ENCODE measurements around the gene KCNN3.
A peak's percentile ranks its signal among the peaks of the same experiment; 100 is the strongest.

Gene KCNN3

DNA sequence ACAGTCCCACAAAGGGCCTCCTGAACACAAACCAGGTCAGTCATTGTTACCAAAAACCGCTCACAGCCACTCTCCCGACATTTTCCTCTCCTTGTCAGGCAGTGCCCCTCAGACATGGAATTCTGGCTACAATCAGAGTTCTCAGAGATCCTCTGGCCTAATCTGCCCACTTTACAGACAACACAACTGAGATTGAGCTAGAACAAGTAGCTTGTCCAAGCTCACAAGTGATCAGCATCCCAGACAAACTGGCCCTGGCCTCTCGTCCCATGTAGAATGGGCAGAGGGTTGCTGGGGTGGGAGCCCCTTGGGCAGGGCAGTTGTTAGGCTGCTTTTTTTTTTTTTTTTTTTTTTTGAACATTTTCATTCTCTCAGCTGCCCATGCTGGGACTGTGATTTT, 57.2 kb downstream of the KCNN3 start:
- no peak for DNase-seq

GRCh38 chr1:154810571-154810970, 59.5 kb downstream of the KCNN3 start:
- DNase-seq = peak; percentile 24

DNA sequence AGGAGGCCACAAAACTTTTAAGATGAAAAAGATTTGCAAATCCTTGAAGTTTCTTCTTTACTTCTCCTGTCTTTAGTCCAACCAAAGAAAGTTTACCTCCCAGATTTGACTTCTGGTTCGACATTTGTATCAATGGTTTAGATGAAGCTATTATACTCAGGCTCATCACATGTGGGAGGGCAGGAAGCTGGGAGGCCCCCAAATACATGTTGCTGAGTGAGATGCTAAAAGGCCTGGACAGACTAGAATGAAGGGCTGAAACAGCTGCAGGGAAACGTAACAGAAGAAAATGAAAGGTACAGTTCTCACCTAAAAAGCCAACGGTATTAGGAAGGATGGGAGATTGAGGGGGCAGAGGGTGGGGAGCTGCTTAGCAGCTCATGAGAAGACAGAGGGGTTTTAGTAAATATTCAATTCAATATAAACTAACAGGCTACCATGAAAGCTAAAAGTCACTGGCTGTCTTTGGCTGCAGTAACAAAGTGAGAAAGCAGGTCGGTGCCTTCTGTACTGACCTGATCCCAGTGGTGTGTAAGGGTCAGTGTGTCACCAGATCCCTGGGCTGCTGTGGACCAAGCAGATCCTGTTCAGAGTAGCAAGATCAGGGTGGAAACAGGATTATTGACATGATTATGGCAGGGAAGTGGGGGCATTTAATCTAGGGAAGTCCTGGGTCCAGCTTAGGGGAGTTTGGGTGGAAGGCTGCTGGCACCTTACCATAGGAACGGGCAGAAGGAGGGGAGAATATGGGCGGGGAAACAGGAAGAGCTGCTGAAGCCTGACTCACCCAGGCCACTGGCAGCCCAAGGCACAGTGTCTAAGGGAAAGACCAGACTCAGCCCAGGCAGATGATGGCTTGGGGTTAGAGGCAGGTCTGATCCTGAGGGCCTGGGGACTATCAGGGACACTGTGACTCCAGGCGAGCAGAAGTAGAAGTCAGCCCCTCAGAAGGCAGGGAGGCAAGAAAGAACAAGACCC, 60.4 kb downstream of the KCNN3 start:
- peak; percentile 22 for DNase-seq

GRCh38 chr1:154808909-154809262, 61.2 kb downstream of the KCNN3 start:
- no peak for DNase-seq

DNA sequence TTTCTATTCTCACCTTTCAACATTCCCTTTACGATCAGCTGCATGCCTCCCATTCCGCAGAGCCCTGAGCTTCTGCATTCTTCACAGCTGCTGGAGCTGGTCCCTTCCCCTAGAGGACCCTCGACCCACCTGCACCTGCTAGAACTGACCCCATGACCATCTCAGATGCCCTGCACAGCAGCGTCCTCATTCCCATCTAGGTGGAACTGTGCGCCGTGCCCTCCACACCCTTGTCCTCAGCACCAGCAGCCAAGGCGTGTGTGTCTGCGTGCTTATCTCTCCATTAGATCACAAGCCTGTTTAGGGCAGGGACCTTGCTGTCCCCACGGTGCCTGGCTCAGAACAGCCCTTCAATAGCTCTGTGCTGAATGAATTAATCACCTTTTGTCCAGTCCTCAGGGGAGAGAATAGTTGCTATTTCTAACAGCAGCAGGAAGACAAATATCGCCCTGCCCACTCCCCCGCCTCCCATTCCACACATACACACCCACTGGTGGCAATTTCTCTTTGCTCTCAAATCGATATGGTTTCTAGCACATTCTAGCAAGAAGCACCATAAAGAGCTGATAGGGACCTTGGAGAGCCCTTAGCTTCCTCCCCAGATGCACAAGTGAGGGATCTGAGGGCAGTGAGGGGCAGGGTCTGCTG, 61.7 kb downstream of the KCNN3 start:
- DNase-seq = no peak

GRCh38 chr1:154807048-154807591, 63.0 kb downstream of the KCNN3 start:
- no peak for DNase-seq

GRCh38 chr1:154806333-154806732, 63.7 kb downstream of the KCNN3 start:
- no peak for DNase-seq

GRCh38 chr1:154802982-154803920, 66.8 kb downstream of the KCNN3 start:
- no peak for DNase-seq

DNA sequence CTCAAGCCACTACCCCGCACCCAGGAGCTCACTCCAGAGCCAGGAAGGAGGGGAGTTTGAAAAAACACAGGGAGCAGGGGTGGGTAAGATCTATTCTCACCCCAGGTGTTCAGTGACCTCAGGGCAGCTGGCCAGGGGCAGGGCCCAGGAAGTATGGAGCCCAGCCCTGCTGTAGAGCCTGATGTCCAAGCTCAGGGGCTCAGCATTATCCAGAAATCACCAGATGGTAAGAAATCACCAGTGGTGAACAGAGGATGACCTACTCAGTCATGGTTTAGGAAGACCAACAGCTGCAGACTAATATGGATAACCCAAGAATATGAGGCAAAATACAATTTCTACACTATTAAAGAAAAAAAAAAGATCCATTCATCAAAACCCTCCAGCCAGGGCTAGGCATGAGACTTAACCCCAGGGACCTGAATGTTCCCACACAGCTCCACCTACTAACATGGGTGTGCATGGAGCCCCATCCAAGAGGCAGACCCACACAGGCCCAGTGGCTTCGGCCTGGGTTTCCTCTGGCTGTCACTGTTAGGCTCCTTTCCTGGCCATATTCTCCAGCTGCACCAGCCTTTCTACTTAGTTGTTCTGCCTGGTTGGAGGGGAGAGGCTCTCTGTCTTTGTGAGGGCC, 67.6 kb downstream of the KCNN3 start:
- DNase-seq = no peak

DNA sequence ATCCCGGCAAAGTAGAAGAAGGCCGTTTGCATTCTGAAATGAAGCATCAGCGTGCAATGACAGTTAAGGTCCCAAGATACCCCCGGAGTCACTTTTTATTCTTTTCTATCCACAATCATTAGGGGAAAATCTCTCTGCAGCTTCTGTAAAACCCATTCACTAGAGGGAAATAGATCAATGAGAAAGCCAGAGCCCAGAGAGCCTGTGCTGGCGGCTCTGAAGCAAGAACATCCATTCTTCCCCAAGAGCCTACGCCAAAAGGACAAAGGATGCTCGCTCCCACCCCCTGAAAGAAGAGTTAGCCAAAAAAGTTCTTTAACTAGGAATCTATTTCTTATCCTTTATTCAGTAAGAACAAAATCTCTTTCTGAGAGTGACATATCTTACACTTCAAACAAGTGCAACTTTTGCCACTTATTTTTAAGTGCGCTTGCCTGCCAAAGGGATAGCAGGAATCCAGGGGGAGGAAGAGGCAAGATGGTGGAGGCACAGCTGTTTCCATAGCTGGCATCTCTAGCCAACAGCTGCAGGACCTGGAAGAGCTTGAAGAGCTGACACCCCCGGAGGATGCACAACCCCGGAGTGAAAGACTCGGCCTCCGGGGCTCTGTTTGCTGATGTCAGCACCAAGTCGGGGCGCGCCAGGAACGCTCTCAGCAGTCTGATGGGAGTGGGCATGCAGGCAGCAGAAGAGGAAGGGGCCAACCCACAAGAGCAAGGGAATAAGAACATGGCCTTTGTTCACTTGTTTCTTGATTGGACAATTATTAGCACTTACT, 68.7 kb downstream of the KCNN3 start:
- DNase-seq = no peak

- no peak for DNase-seq
Observed at GRCh38 chr1:154799188-154799587, 70.9 kb downstream of the KCNN3 start.

DNA sequence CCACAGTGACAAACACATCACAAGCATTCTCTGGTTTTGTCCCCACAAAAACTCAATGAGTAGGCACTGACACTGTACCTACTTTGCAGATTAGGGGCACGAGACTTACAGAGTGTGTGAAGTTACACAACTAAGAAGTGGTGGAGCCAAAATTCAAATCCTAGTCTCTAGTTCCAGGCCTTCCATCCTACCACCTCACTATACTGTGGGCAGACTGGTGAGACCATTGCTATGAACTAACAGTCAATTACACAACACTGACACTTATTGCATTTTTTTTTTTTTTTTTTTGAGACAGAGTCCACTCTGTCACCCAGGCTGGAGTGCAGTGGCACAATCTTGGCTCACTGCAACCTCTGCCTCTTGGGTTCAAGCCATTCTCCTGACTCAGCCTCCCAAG, 71.4 kb downstream of the KCNN3 start:
- DNase-seq = no peak

DNA sequence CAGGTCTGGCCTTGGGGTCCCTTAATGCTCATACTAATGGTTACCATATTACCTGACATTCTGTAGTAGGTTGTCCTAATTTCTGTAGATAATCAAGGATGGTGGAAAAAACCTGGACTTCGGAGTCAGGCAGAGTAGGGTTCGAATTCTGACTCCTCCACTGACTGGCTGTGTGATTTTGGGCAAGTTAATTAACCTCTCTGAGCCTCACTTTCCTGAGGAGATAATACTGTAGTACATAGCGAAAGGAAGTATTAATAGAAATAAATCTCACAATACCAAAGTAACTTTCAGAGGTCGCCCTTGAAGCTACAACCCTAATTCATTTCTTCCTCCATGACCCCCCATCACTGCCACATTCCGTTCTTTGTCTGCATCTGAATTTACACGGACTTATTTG, 72.9 kb downstream of the KCNN3 start:
- no peak for DNase-seq

DNA sequence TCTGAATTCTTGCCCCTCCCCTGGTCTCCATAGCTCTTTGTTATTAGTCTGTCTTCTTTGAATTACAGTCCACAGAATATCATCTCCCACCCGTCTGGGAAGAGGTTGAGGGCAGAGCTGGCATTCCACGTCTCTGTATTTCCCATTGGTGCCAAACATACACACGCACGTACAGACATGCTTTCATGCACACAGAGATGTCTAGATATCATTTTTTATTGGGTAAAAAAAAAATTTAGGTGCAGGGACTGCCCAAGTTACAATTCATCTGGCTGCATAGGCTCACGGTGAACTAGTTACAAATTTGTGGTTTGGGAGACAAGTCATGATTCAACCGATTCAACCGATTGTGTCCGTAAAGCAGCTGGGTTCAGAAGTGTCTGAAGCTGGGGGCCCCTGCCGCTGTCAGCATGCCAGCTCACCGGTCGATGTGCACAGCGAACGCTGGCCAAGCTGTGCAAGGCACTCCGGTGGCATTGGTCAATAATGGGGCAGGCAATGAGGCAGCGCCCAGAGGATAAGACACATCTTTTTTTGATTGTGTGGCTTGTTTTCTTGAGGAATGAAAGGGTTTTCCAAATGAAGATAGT, 73.7 kb downstream of the KCNN3 start:
- DNase-seq = no peak

DNA sequence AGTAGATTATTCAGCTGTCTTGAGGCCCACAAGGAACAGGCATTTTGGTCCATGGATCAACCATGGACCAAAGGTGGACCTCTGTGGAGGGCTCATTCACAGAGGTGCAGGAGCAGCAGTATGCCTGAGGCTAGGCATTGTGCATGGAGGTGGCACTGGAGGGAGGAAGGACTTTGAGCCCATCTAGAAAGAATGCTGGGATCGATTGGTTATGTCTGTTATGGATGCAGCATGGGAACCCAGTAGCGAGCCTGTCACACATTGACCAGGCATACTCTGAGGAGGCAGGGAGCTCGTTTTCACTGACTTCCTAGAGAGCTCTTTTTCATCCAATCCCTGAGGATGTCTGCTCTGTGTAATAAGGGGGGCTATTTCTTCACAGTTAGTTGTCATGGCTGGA, 75.5 kb downstream of the KCNN3 start:
- no peak for DNase-seq

GRCh38 chr1:154793685-154794084, 76.4 kb downstream of the KCNN3 start:
- DNase-seq = no peak

- no peak for DNase-seq
Observed at GRCh38 chr1:154792899-154793298, 77.2 kb downstream of the KCNN3 start.

- peak; percentile 84 for DNase-seq
Observed at GRCh38 chr1:154791292-154792166, 78.6 kb downstream of the KCNN3 start.

DNA sequence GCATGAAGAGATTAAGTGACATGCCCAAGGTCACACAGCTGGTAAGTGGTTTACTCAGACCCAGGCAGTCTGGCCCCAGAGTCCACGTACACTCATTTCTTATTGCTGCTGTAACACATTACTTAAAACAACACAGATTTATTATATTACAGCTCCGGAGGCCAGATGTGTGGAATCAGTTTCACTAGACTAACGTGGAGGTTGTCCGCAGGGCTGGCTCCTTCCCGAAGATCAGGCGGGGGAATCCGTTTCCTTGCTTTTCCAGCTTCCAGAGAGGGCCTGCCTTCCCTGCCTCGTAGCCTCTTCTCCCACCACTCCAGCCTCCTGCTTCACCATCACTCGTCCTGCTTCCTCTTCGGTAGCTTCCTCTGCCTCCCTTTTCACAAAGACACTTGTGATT, 81.2 kb downstream of the KCNN3 start:
- DNase-seq = no peak
